ENCODE data around the gene ZFHX3.

The ZFHX3 gene

DNA sequence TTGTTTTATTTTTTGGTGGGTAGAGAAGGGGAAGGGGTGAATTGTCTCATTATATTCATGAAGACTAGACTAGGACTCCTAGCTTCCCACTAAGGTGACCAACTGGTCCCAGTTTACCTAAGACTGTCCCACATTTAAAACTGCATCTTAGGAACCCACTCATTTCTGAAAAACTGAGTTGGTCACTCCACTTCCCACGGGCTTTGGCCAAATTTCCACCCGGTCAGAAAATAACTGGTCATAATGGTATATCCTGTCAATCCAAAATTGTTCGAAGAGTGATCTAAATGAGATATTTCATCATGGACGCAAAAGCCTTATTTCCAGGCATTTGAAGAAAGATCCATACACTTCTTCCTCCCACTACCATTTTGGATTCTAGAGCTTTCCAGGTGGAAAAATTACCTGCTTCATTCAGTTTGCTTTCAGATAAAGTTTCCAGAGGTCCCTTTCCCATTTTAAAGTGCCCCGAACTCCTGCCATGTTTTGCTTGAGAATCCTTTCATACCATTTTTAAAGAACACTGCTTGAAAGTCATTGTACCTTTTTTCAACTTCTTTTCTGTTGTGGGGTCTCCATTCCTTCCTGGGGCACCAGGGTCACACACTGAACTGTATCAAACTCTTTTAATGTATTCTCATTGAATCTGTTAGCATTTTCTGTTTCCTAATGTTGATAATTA, 21.8 kb upstream of the ZFHX3 start:
- DNase-seq (ENCODE audit: low read depth in 3 of 3): no peak

DNA sequence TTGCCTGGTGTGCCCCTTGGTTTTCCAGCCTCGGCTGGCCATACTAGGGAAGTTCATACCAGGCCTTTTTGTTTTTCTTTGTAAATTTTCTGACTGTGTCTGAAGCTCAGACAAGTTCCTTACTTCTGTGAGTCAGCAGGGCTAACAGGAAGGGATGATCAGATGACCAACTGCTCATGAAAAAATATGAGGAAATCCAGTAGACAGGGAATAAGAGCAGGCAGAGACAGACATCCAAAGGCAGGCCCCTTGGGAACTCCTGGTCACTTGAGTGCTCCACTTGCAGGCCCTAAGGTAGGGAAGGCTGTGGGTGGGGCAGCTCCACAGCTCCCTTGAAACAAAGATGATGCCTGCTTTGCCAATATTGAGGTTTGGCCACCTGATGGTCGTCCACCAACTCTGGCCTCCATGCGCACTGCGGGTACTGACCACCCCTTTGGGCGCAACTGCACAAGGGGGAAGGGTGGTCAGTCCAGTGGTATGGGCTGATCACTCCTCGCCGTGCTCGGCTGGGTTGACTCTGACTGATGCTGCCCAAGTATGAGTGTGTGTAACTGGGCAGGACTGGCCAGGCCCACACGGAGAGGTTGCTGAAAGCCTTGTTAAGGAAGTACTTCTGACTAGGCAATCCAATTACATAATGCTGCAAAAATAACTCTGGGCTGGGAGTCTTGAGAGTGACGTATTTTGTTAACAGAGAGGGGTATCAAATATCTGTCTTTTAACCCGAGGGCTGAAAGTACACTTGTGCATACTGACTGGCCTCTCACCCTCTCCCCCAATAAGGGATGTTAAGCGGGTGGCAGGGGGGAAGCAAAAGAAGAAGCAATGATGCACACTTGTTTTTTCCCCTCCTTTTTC, 20.8 kb upstream of the ZFHX3 start:
- DNase-seq (ENCODE audit: low read depth in 3 of 3): no peak

DNA sequence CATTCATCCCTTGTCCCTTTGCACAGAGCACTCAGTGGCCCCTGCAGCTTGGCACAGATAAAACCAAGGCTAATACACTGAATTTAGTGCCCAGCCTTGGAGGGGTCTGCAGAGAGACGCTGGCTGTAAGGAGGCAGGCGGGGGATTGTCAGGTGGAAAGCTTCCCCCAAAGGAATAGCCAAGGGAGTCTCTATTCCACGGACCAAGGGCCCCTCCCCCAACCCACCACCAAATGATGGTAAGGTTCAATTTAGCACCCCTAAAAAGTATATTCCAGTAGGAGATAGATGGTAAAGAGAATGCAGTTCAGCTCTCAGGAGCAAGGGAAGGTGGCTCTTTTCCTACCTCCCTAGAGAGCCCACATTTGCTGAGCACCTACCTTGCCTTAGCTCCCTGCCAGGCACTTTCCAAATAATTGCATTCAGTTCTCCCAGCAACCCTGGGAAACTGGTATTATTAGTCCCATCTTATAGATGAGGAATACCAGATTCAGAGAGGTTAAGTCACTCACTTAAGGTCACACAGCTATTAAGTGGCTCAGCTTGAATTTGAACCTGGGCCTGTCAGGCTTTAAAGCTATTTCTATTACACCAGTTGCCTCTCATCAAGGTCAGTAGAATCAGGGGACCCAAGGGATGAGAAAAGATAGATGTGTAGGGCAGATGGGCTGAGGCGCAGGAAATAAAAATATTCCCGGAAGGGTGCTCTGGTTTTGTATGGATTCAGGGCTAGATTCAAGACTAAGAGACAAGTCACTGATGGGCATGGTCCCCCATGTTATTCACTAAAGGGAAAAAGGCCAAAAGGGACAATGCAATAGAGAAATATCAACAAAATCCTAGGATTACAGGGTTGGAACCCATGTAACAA, 20.0 kb upstream of the ZFHX3 start:
- no peak for DNase-seq (ENCODE audit: low read depth in 3 of 3)

DNA sequence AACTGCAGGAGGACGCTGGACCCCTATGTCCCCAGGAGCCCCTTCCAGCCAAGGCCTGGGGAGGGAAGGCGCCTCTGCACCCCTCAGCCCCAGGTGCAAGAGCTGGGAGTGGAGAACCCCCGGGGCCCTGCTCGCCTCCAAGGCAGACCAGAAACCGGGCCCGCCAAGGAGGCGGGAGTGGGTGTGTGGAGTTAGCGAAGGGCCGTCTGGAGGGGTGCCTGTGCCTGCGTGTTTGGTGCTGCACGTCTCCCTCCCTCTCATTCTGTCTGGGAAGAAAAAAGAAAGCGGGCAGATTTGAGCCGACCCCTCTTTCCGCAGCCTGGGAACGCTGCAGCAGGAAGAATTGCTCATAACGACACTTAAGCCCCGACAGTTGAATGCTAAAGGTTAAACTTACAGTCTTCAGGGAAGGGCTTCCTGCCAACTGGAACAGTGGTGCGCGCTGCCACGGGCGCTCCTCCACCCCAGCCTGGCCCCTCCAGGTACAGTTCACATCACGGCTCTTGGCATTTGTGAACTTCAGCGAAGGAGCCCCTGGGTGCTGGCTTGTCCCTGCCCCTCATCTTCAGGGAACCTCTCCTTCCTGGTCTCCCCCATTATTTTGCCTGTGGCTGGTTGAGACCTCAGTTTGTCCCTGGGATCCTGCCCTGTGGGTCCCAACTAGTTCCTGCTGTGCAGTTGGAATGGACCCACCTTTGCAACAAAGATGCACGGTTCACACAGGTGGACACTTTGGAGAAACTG, 19.2 kb upstream of the ZFHX3 start:
- DNase-seq (ENCODE audit: low read depth in 3 of 3): no peak

DNA sequence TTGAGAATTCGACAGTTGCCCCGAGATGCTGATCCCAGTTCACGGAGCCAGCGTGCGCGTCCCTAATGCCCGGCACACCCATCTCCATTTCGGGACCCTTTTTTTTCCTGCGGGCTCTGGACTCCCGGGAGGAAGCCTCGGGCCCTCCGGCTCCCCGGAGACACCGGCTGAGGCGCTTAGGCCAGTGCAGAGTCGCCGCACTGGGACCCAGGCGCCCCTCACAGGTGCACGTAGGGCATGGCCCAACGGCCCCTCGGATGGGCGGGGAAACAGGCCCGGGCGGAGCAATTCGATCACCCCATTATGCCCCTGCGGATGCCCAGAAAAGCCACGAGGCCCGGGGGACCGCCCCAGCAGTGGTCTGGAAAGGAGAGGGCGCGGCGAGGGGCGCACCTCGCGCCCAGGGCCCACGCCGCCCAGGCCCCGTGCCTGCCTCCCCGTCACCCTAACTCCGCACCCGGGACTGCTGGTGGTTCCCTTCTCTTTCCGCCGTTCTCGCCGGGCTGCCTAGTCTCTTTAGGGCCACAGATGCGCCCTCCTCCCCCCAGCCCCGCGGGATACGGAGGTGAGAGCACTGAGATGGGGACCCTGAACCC, 18.5 kb upstream of the ZFHX3 start:
- DNase-seq (ENCODE audit: low read depth in 3 of 3): no peak

DNA sequence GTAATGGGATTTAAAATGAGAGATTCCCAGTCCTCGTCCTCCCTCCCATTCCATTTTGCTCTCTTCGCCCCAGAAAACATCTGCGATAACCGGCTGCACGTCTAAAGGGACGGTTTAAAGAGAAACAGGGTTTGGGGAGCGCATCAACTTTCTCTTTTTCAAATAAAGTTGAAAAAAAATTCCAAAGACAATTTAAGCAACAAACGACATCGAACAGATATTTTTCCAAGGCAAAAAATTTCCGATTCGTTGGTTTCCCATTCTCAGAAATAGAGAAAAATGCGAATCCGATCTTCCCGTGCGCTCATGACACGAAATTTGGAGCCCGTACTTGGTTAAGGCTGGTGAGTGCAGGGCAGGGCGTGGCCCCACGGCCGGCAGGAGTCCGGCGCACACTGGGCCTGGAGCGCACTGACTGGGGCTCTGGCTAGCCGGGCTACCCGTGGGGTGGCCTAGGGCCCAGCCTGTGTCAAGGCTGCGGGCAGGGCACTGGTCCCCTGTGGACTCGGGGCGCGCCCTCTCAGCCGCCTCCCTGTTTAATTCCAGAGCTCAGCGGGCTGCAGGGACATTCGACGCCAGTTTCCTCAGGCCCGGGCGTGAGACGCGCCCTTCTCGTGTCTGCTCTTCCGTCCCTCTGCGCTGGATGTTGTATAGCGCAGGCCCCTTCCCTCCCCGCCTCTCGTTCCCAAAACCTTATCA, 17.9 kb upstream of the ZFHX3 start:
- no peak for DNase-seq (ENCODE audit: low read depth in 3 of 3)

DNA sequence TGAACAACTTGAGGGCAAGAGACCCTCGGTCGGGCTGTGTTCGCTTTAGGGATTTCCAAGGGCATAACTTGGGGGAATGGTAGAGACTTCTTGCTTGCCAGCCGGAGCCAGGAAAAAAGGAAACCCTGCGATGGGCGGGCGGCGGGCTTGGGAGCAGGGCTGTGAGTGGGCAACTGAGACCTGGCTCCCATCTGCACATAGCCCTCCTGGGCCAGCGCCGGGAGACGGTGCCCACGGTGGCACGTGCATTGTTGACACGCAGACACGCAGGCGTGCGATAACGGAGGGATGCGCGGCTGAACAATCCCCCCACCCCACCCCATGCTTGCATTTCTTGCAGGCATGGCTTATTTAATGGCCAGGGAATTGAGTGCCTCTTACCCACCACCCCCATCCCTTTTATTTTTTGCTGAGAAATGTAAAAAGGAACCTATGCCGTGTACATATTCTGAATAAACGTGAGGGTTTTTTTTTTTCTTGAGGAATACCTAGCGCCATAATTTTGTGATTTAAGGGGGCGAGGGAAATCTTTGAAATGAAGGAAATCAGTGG, 17.1 kb upstream of the ZFHX3 start:
- no peak for DNase-seq (ENCODE audit: low read depth in 3 of 3)

DNA sequence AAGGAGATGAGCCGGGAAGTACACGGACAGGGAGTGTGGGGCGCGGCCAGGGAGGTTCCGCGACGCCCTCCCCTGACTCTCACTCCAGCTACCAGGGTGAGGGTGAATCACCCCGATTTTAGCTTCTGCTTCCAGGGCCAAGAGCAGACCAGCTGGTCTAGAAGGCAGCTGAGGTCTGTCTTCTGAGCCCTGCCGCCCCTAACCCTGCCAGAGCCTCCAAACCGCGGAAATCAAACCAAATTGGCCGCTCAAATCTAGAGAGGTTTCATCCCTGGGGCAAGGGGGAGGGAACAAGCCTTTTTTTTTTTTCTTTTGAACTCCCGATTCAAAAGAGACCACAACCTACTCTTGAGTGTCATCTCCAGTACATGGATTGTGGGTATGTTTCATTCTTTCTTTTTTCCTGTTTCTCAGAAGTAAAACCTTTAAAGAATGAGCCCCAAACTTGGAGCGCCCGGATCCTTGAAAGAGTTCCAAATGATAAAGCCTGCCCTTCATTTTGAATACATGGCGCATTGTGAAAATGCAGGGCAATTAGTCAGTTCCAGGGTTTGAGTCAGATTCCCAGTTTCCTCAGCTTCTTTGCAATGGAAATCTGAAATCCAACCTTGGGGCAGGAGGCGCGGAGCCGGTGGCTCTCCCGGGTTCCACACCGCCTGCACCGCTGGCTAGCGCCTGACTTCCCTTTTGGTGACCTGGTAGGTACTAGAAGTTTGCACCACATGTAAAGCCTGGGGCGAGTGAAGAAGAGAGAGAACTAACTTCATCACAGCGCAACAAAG, 16.5 kb upstream of the ZFHX3 start:
- DNase-seq (ENCODE audit: low read depth in 3 of 3): no peak

DNA sequence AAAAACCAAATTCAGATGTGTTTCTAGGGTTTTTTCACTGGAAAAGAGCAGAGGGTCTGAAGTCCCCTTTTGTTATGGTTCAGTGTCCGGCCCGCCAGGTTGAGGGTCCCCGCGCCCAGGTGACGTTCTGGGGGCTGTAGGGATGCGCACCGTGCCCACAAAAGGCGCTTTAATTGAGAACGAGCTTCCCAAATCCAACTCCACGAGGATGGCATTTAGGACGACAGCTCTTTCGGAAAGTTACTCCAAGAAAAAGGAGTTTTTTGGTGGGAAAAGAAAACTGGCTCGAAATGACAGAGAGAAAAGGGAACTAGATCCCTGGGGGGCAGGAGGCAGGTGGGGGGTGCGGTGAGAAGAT, 15.9 kb upstream of the ZFHX3 start:
- DNase-seq (ENCODE audit: low read depth in 3 of 3): no peak

DNA sequence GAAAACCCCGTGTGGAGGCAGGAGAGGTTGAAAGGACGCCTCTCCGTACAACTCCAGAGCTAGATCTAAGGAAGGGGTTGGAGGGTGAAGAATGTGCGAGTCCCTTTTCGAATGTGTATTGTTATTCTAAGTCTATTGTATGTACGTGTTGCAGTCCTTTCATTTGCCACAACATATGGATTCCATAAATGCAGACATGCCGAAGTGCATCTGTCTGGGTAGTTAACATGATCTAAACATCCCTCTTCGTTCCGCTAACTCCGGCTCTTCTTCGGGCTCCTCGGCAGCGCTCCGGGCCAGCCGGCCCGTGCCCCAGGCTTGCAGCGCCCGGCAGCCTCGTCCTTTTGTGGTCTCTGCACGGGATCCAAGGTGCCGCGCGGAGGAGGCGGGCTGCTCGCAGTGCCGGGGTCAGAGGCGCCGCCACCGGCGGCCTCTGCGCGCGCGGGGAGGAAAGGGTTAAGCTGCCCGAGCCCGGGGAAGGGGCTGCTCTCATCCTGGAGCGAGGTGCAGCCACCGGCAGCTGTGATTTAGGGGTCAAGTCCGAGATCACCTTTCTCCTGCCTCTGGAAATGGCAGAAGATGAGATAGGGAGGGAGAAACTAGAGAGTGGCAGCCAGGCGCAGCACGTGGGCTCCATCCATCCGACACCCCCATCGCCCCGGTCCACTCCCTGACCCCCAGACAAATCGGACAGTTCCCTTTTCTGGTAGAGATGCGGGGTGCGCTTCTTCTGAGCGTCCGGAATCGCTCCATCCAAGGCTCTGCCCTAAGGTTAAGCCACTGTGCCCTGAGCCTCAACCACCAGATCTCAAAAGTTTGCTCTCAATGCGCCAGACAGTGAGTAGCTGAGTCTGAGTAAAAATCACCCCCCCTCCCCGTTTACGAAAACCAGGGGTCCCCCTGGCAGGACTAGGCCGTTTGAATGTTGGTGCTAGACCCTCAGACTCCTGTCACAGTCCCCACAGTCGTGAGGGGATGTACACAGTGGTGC, 15.1 kb upstream of the ZFHX3 start:
- no peak for DNase-seq (ENCODE audit: low read depth in 3 of 3)

DNA sequence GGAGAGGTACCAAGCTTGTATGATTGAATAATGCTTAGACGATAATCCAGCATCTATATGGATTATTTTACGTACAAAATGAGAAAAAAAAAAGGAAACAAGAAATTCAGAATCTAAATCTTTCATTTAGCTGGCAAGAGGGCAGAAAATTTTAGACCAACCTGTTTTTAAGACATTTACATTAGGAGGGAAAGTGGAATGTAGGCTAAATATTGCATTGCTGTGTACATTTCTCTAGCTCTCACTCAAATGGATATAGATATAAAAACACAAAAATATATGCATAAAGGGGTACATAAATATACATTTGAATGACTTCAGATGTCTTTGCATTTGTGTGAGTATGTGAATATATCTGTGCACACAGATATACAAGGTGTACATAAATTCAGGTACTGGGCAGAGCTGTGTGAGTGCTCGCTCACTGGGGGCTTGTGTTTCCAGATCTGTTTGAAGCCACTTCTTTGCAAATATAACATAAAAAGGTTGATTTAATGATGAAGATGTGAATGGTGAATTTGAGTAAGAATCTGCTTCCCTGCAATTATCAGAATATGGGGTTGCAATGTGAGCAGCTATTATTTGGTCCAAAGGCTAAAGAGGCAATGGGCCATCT, 14.2 kb upstream of the ZFHX3 start:
- DNase-seq (ENCODE audit: low read depth in 3 of 3): no peak

DNA sequence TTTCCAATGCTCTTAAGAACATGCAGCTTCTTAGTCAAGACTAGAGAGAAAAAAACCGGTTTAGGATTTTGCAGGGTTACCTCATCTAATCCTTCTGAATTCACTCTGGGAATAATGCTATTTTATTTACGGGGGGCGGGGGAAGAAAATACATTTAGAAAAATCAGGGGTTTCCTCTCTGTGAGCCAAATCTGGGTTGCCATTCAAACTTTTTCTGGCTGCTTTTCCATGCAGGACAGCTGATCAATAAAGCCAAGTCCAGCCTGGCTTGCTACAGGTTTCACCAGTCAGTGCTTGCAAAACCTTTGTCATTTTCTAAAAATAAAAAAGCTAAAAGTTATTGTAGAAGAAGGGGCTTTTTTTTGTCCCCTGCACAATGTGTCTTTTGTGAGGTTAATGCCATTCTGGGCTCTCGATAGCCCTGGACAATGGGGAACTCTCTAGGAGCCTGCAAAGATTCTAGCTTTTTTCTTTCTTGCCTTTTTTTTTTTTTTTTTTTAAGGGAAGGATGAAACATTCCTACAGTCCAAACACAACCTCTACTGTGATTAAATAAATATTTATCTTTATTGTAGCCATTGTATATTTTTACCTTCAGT, 13.1 kb upstream of the ZFHX3 start:
- DNase-seq (ENCODE audit: low read depth in 3 of 3): no peak

DNA sequence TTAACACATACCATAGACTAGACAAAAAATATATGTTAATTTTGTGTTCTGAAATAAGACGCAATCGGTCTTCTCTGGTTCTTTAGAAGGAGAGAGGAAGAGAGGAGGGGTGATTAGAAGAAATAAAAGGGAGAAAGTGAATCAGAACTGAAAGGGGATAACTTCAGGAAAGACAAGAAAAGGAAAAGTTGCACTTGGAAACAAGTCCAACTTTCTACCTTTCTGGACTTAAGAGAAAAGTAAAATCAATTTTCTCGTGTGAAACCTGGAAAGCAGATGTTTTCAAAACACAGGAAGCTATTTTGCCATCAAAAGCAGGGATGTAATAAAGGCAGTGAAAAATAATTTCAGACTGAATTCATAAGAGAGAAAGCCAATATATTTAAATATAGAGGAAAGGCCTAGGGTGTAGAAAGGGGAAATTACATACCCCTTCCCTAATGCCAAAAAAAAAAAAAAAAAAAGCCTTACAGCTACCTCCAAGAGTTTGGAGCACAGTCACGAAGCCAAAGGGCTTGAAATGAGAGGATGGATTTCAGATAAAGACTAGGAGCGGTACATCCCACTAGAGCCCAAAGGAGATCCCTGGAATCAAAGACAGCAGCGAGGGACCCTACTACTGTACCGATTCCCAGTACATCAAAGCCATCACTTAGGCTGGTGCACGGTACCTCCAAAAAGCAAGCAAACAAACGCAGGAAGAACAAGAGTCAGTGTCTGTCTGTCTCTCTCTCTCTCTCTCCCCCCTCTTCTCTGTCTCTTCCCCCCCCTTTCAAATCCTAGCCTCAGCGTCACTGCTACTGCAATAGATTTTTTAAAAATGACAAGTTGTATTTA, 12.1 kb upstream of the ZFHX3 start:
- no peak for DNase-seq (ENCODE audit: low read depth in 3 of 3)

DNA sequence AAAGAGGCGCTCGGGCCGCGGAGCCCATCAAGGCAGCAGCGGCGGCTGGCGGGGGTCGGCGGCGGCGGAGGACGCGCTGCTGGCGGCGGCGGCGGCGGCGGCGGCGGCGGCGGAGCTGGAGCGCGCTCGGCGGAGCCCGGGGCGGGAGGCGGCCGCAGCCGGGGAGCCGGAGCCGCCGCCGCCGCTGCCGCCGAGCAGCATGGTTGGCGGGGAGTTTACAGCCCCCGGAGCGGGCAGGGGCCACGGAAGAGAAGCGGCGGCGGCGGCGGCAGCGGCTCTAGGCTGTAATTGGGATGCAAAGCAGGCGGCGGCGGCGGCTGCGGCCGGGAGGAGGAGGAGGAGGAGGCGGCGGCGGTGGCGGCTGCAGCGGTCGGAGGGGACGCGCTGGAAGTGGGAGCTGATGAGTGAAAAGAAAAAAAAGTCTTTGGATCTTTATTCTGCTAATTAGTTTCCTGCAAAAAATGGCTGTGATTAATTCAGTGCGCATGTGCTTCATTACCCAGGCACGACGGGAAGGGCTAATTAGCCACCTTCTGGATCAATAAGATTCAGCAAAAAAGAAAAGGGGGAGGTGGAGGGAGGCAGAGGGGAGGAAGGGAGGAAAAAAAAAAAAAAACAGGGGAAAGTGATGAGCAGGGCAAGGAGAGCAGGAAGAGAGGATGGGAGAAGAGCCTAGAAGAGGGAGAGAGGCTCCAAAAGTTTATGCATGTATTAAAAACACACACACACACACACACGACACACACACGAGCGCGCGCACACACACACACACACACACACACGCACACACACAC, 10.9 kb upstream of the ZFHX3 start:
- DNase-seq (ENCODE audit: low read depth in 3 of 3): no peak

DNA sequence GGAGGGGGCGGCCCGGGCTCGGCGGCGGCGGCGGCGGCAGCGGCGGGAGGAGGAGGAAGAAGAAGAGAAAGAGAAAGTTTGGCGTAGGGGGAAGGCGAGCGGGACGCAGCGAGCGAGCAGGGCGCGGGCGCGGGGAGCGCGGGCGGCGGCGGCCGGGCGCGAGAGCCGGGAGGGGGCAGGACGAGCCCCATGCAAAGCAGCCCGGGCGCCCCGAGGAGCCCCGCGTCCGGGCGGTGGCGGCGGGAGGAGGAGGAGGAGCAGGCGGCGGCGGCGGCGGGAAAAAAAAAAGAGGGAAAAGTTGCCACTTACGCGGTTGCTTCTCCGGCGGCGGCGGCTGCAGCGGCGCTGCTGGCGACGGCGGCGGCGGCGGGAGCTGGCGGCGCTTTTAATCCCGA, 10.3 kb upstream of the ZFHX3 start:
- peak in 1 of 3 experiments; percentile 6 for DNase-seq (ENCODE audit: low read depth in 3 of 3)

Data from stimulated activated CD4-positive, alpha-beta T cell treated with anti-CD3 and anti-CD28 coated beads, TNF-alpha, amount 100 ng/mL, for 4 hours (primary cell).